ENCODE data around the gene STK4.

Gene STK4

DNA sequence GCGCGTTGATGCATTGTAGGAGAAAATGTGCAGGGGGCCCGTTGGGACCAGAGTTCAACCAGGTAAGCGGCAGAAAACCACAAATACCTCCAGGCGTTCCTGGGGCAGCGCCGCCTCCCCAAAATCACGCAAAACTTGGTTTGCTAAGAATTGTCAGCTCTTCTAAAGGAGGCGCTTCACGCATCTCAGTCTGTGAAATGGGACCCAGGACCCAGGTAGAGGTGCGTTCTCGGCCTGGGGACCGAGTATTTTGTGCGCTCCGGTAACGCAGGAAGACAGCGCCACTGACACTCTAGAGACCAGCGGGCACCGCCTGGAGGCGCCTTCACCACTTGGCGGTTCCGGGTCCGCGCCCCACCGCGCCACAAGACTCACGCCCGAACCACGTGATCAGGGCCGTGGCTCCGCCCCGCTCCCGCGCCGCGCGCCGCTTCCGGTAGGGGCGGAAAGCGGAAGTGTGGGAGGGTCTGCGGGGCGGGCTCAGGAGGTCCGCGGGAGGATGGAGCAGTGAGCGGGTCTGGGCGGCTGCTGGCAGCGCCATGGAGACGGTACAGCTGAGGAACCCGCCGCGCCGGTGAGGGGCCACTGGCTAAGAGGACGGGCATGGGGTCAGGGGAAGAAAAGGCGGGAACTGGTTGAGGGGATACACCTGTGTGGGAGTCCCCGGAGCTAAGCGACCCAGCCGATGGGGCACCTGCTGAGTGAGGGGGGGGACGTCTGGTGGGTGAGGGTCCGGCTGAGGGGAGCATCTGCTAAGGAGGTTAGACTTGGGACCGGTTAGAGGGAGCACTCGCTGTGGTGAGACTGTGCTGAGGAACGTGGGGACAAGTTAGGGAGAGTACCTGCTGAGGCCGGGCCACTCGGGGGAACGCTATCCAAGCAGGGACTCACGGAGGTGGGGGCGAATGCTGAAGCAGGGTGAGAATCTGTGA is at the start of gene STK4:
STK4 (plus strand) TSS at position 483 of the 932 bp plus-strand sequence; CDS start at position 540, 57 bp downstream.
- peak; percentile 82 for DNase-seq

DNA sequence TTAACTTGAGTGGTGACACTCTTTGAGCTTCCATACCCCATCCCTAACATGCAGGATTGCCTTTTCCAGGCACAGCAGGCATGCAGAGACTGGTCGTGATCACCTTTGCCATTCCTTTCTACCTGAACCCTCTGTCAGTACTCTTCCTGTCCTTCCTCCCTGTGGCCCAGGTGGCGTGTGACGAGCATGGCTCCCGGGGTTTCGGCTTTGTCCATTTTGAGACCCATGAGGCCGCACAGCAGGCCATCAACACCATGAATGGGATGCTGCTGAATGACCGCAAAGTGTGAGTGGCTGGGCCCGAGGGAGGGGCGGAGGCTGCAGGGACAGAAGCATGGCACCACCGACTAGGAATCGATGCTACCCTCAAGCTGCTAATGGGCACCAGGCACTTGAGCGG is 49.7 kb upstream of the STK4 start:
- no peak for DNase-seq

DNA sequence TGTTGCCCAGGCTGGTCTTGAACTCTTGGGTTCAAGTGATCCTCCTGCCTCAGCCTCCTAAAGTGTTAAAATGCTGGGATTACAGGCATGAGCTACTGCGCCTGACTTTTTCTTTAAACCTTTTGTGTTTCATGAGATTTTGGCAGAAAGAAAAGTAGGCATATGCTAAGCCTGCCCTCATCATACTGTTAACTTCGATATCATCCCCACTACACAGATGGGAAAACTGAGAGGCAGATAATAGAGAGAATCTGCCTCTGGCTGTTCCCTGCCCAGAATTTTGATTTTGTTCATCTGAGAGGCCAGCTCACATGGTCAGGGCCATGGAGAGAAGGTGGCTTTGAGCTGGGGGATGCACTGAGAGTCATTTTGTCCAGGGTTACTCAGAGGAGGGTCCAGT is 48.9 kb upstream of the STK4 start:
- no peak for DNase-seq

DNA sequence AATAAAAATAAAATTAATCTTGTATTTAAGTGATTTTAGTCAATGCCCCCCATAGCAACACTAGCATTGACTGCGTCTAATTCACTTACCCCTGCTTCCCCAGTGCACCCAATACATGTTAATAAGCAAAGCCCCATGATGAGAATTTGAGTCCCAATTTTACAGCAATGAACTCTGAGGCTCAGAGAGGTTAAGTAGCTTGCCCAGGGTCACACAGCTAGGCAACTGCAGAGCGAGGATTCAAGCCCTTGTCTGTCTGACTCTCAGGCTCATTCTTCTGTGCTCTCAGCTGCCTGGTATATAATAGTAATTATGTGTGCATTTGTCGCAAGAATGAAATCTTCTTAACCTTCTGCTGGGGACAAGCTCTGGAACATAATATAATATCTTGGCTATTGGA is 48.0 kb upstream of the STK4 start:
- no peak for DNase-seq

DNA sequence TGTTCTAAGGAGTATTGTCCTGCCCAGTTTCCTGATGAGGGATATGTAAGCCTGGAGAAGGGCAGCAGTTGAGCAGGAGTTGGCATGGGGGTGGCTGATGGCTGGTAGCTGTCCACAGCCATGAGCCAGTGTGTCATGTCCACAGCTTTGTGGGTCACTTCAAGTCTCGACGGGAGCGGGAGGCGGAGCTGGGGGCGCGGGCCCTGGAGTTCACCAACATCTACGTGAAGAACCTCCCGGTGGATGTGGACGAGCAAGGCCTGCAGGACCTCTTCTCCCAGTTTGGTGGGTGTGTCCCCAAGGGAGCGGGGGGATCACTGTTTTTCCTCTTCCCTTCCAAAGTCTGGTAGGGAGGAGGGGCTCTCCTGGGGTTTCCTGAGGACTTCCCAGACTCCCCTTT is 47.6 kb upstream of the STK4 start:
- no peak for DNase-seq

DNA sequence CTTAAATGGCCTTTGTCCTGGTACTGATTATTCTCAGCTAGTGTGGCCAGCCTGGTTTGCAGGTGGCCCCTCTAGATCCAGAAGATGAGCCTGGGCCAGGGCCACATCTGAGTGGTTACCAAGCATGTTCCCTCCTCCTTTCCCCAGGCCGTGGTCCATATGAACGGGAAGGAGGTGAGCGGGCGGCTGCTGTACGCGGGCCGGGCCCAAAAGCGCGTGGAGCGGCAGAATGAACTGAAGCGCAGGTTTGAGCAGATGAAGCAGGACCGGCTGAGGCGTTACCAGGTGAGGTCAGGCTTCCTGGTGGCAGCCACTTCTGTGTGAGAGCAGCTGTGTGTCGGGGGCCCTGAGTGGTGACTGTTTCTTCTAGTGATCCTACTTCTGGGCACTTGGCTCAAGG is 44.9 kb upstream of the STK4 start:
- no peak for DNase-seq

DNA sequence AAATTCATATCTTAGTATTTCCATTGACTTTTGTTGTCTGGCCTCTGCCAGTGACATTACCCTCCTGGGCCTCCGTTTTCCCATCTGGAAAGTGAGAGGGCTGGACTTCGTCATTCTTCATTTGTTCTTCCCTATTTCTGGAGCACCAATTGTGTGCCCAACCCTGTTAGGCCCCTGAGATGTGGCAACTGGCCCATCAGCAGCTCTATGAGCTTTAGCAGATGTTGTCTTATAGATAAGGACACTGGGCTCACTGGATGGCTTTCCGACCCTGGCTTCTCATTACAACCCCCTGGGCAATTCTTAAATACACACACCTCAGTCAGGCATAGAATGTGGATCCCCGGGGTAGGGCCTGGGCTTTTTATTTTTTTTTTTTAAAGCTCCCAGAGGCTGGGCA is 41.8 kb upstream of the STK4 start:
- no peak for DNase-seq

DNA sequence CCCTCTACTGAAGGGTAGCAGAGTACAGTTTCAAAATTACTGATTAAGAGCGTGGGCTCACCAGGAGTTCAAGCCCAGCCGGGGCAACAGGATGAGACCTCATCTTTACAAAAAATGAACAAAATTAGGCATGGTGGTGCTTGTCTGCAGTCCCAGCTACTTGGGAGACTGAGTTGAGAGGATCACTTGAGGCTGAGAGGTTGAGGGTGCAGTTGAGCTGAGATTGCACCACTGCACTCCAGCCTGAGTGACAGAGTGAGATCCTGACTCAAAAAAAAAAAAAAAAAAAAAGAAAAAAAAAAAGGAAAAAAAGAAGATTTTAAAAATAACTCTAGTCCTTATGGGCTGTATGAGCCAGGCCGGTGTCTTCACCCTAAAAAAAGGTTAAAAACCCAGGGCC is 37.7 kb upstream of the STK4 start:
- no peak for DNase-seq

DNA sequence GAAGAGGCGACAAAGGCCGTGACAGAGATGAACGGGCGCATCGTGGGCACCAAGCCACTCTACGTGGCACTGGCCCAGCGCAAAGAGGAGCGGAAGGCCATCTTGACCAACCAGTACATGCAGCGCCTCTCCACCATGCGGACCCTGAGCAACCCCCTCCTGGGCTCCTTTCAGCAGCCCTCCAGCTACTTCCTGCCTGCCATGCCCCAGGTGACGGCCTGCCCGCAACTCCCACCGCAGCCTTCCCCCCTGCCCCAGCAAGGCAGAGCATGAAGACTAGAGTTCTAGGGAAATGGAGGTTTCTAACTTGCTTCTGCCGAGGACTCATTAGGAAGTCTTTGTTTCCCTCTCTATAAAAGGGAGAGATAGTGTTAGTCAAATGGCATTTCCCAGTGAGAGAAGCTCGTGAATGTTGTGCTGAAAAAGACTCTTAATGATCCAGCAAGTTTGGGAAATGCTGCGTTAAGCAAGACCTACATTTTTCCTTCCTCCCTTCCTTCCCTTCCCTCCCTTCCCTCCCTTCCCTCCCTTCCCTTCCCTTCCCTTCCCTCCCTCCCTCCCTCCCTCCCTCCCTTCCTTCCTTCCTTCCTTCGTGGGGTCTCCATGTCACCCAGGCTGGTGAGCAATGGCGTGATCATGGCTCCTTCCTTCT is 35.7 kb upstream of the STK4 start:
- no peak for DNase-seq

DNA sequence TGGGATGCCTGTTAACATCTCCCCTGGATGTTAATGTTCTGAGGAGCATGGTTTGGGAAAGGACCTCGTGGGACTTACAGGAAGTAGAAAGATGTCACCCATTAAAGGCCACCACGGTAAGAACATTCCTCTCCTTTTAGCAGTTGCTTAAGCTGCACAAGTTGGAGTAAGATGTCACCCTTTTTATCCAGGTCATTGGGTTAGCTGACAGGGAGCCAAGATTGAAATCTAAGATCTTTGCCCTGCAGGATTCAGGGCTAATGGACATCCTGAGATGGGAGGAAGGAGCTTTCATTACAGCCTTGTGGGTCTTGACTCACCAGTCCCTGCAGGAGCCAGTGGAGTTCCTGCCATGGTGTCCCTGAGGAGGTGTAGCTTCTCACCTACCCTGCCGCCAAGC is 34.4 kb upstream of the STK4 start:
- DNase-seq = no peak

DNA sequence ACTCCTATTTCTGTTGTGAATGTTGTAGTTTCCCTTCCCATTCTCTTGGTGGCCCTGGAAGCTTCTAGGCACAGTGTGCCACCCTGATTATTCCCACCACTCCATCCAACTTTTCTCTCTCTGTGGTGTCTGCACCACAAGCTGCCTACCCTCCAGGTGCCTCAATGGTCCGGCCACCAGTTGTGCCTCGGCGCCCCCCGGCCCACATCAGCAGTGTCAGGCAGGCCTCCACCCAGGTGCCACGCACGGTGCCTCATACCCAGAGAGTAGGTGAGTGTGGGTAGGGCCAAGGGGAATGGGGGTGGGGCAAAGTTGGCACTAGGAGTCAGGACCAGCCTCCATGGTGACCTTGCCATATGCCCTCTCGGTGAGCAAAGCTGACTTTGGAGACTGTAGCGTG is 33.4 kb upstream of the STK4 start:
- DNase-seq = no peak

DNA sequence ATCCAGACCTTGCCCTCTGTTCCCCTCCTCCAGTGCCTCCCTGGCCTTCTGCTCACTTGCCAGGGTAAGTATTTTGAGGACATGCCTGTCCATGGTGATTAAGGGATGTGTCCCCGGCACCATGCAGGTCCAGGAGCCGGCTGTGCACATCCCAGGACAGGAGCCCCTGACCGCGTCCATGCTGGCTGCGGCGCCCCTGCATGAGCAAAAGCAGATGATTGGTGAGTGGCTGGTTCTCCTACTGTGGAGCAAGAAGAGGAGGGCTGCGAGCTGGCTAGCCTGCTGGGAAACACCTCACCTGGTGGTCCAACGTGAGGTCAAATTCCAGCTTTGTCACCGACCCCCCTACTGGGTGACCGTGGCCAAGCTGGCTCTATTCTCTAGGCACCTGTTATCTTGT is 29.8 kb upstream of the STK4 start:
- DNase-seq = no peak

DNA sequence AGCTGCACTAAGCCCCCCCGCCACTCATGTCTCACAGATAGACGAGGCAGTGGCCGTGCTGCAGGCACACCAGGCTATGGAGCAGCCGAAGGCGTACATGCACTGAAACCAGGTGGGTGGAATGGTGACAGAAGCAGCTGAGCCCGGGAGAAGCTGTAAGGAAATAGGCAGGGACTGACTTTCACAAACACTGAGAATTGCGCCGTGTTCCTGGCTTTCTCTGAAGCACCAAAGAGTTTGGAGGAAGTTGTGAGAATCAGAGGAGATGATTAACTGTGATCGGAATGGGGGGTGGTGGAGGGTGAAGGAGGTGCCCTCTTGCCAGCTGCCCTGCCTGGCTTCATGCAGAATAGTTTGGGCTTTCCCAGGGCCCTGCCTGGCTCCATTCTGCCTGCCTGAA is 27.7 kb upstream of the STK4 start:
- no peak for DNase-seq

DNA sequence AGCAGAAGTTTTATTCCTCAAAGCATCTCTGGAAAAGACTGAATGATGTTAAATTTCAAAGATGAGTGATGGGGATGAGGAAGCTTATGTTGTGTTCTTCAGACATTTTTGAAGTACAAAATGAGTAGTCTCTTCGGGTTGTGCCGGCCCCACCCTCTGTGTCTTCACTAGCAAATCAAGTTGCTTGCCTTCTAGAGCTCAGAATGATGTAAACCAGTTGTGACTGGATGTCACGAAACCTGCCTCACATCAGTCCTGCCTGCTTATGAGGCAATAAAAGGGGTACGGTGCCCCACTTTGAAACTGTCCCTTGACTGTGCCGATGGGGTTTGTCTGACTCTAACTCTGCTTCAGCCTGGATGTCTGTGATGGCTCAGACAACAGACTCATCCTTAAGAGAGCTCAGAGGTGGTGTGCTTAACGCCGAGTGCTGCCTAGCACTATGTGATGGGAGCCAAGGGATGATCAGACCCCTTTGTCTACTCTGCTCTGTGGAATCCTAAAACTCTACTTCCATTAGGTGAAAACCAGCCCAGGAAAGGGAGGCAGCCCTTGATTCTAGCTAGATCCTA is 25.1 kb upstream of the STK4 start:
- DNase-seq = no peak

DNA sequence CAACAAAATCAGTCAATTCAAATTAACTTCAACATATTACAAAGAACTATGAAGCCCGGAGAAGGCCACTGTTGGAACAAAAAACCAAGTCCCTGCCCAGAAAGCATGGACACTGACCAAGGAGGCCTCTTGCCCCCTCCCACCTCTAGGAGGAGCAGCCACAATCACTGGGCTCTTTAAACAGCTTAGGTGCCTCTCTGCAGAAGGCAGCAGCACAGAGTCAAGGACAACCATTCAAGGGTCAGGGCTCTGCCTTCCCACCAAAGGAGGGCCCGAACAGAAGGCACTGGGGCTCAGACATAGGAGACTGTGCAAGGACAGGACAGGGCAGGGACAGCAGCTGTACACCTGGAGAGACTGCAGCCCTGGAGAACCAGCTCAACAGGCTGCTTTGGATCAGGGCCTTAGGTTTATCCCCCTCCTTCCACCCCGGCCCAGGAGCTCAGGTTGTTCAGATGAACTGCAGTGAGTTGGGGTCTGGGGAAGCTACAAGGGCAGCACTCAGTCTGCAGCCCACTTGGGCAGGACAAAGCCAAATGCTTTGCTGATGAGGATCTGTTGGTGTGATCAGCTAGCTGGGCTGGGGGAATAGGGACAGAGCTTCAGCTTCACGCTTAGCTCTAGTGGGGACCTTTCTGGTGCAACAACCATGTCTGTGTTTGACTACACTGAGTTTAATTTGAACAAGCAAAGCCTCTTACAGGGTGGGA is 23.9 kb upstream of the STK4 start:
- no peak for DNase-seq

DNA sequence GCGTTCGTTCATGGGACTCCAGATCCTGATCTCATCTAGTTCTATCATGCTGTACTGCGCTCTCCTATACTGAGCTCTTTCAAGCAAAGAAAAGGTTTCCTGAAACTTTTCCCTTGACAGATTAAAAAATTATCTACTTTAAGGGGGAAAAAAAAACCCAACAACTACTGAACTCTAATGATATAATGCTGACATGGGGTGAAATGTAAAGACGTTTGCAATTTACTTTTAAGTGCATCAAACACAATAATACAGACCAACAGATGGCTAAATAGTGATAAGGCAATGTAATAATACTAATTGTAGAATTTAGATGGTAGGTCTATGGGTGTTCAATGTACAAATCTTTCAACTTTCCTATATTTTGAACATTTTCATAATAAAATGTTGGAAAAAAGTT is 22.5 kb upstream of the STK4 start:
- DNase-seq = no peak

DNA sequence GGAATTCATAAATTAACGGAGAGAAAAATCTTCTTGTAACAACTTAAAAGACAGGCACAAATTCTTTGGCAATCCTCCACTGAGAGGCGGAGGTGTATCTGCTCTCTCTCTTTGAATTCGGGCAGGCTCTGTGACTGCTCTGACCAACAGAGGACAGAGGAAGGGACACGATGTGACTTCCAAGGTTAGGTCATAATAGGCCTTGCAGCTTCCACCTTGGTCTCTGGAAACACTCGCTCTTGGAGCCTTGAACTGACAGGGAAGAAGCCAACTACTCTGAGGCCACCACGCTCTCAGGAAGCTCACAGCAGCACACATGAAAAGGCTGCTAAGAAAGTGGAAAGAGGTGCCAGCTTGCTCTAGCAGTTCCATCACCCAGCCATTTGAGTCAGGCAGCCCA is 21.1 kb upstream of the STK4 start:
- DNase-seq = no peak

DNA sequence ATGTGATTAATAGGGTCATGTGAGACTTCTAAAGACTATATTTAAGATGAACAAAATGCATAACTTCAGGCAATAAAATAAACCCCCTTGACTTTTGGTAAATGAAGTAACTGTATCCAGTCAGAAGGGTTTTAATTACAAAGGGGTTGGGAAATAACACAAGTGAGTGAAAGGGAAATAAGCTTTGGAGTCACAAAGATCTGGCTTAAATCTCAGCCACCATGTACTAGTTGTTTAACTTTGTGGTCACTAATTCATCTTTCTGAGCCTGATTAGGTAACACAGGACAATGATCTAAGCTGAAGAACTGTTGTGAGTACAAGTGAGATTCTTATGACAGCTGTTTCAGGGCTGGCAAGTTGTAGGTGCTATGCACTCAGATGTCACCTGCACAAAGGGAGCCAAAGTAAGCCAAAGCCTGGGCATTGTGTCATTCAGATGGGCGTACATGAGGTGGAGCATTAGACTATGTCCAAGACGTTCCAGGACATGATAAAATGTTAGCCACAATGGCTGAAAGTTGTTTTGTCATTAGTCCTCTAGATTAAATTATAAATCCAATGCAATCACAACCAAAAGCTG is 19.9 kb upstream of the STK4 start:
- DNase-seq = no peak

DNA sequence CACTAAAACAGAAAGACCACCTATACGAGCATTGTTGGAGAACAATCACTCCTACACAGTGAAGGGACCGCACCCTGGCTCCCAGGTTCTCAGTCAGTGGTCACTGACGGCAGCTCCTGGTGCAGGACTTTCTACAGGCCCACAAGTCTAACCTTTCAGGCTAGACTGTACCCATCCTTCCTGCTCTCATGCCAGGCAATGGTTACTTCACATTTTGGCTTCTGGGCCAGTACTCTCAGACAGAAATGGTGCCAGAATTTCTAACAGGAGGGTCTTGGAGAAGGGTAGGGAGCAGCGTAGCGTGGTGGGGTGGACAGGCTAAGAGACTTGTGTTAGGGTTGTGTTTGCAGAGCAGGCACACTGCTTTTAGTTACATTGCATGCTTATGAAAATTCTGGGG is 18.2 kb upstream of the STK4 start:
- DNase-seq = no peak

DNA sequence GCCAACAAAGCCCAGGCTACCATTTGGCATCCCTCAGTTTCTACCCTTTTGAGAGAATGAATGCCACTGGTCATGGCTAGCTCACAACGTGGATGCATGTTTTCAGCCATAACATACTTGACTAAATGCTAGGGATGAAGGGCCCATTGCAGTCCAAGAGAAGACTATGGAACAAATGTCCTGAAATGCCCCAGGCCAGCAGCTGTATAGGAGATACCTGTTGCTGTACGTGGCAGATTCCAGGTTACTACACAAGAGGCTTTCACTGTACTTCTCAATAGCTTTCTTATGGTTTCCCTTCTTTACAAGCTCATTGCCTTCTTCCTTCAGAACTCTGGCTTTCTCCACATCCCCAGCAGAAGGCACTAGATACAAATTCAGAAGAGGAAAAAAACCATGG is 17.8 kb upstream of the STK4 start:
- DNase-seq = no peak

DNA sequence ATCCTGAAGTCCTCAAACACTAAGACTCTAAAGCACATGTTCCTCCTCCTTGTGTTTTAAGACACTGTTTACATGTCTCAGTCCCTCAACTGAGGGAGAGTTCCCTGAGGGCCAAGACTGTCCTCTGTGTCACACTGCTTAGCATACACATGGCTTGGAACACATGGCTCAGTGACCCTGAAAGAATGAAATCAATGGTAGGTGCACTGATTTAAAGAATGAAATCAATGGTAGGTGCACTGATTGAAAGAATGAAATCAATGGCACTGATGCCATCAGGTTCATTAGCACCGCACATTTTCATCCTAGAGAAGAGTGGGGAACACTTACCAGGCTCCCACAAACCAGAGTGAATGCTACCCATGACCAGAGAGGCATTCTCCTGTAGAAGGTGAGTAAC is 15.9 kb upstream of the STK4 start:
- no peak for DNase-seq

DNA sequence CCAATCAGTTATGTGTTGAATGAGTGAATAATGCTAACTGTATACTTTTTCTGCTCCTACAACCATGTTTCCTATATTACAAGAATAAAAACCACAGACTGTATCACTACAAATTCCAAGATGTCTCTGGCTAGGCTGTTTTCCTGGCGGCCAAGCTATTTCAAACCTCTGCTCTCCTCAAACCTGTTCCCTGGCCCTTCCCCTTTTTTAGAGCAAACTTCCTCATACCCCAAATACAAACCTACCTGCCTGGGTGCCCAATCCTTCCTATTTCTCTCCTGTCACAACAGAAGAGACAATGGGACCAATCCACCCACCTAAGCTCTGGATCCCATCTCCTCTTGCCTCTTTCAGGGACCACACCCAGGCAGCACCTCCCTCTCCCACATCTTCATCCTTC is 13.6 kb upstream of the STK4 start:
- no peak for DNase-seq

DNA sequence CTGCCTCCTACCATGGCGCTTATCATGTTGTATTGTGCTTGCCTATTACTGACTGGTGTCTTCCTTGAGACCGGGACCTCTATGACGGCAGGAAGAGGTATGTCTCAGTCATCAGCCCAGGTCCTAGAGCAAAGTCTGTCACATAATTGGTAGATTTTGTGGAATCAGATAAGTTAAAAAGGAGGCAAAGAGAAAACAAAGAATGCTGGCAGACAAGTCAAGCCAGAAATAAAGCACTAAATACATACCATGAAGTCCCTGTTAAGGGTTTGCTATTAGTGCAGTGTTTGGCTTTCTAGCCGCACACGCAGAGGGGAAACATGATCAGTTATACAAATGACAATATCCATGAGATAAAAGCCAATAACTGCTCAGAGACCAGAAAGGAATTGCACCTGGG is 12.1 kb upstream of the STK4 start:
- no peak for DNase-seq
